HepG2 (cell line): ENCODE measurements around the gene TPM1. TPM values are rescaled to one million over a fixed set of nuclear protein-coding genes. Genes with fewer than 3 reads are reported as not detected.

ENCODE experiments used
- BCLAF1 ChIP-seq: fragments of 450-650 bp; IDR thresholded peaks from 2 replicates; pipeline ENCODE4 v1.6.1; 2017; ENCODE audit warnings: mild to moderate bottlenecking
- CHCHD3 ChIP-seq: sonication (generic); formaldehyde crosslinking; IDR thresholded peaks from 2 replicates; pipeline ENCODE4 v1.8.0; 2022; ENCODE audit warnings: mild to moderate bottlenecking, missing genetic modification reagents, moderate library complexity
- MLXIP ChIP-seq: sonication (generic); formaldehyde crosslinking; IDR thresholded peaks from 2 replicates; pipeline ENCODE4 v1.9.0; 2021; ENCODE audit warnings: missing genetic modification reagents, borderline replicate concordance
- REXO4 ChIP-seq: sonication (generic); formaldehyde crosslinking; IDR thresholded peaks from 2 replicates; pipeline ENCODE4 v1.8.0; 2022; ENCODE audit warnings: missing genetic modification reagents, mild to moderate bottlenecking, borderline replicate concordance
- RNF2 ChIP-seq: fragments of 450-650 bp; conservative IDR thresholded peaks from 2 replicates; pipeline ENCODE4 v1.6.1; 2016; ENCODE audit warnings: low read depth
- SMARCC2 ChIP-seq: fragments of 450-650 bp; IDR thresholded peaks from 2 replicates; pipeline ENCODE4 v1.6.1; 2017; ENCODE audit warnings: antibody characterized with exemption, mild to moderate bottlenecking
- SUZ12 ChIP-seq: fragments of 150-350 bp; IDR thresholded peaks from 2 replicates; pipeline ENCODE4 v1.6.1; 2014; ENCODE audit warnings: low read depth, low read length
- TAF15 ChIP-seq: fragments of 200-400 bp; formaldehyde crosslinking; IDR thresholded peaks from one replicate; pipeline ENCODE4 v1.6.1; 2018; ENCODE audit warnings: mild to moderate bottlenecking, low read depth, low read length; ENCODE audit not compliant: poor library complexity, severe bottlenecking
- ZBTB8A ChIP-seq: sonication (generic); formaldehyde crosslinking; IDR thresholded peaks from 2 replicates; pipeline ENCODE4 v1.4.0; 2020; ENCODE audit warnings: mild to moderate bottlenecking, low read depth, missing genetic modification reagents, borderline replicate concordance
- ZC3H13 ChIP-seq: sonication (generic); formaldehyde crosslinking; IDR thresholded peaks from 2 replicates; pipeline ENCODE4 v1.8.1; 2023; ENCODE audit warnings: mild to moderate bottlenecking, missing genetic modification reagents, moderate library complexity
- ZFP36L2 ChIP-seq: sonication (generic); formaldehyde crosslinking; IDR thresholded peaks from 2 replicates; pipeline ENCODE4 v1.4.0; 2020; ENCODE audit warnings: missing genetic modification reagents
- ZFP37 ChIP-seq: sonication (generic); formaldehyde crosslinking; IDR thresholded peaks from 2 replicates; pipeline ENCODE4 v1.4.0; 2020; ENCODE audit warnings: missing genetic modification reagents, borderline replicate concordance
- ZNF230 ChIP-seq: sonication (generic); formaldehyde crosslinking; IDR thresholded peaks from 2 replicates; pipeline ENCODE4 v1.4.0; 2020; ENCODE audit warnings: mild to moderate bottlenecking, missing genetic modification reagents
- ZNF367 ChIP-seq: sonication (generic); formaldehyde crosslinking; IDR thresholded peaks from 2 replicates; pipeline ENCODE4 v1.4.0; 2020; ENCODE audit warnings: missing genetic modification reagents, borderline replicate concordance
- ZNF607 ChIP-seq: sonication (generic); formaldehyde crosslinking; IDR thresholded peaks from 2 replicates; pipeline ENCODE4 v1.5.1; 2020; ENCODE audit warnings: missing genetic modification reagents, mild to moderate bottlenecking, borderline replicate concordance
- polyA plus RNA-seq, 8 experiments: library from polyadenylated mRNA; depleted of rRNA in 3 of 8; stranded (reverse) in 7 of 8; unstranded in 1 of 8; fragments of >200 nt; fragmentation: Illumina TruSeq in 4 of 8; extraction: Trizol in 4 of 8; gene quantifications; 2 replicates each; pipeline versions ENCODE4 v1.2.1 to v1.2.3, GENCODE V29; 2011 to 2016; ENCODE audit warnings: low read depth in 4 of 8, missing spikeins in 1 of 8, mixed read lengths in 1 of 8; ENCODE audit not compliant: insufficient read depth in 1 of 8
- total RNA-seq, 5 experiments: library from RNA; depleted of rRNA; stranded (reverse); fragments of >200 nt; fragmentation: Illumina TruSeq; extraction: Trizol; gene quantifications; 2 replicates each; pipeline ENCODE4 v1.2.3, GENCODE V29; 2016; ENCODE audit warnings: low read depth in 1 of 5
- TF ChIP-seq, protein P1 (sequence below): sonication (generic); formaldehyde crosslinking; IDR thresholded peaks from 2 replicates; pipeline ENCODE4 v1.5.0; 2020; ENCODE audit warnings: mild to moderate bottlenecking, missing genetic modification reagents
- TF ChIP-seq, protein P2 (sequence below): sonication (generic); formaldehyde crosslinking; conservative IDR thresholded peaks from 2 replicates; pipeline ENCODE4 v1.8.1; 2023; ENCODE audit warnings: missing genetic modification reagents
- TF ChIP-seq, protein P3 (sequence below): sonication (generic); formaldehyde crosslinking; IDR thresholded peaks from 2 replicates; pipeline ENCODE4 v1.4.0; 2020; ENCODE audit warnings: missing genetic modification reagents, low read depth, mild to moderate bottlenecking, borderline replicate concordance

The TPM1 gene
- total and polyA plus RNA-seq, 2 of the 13 experiments (the other 11 are each of a cell fraction or from before 2014, with no cell fraction given): 98.9 to 109 TPM

- TF ChIP-seq BCLAF1: no peak
- TF ChIP-seq ZNF230 (CRISPR knock-in tag): 0 out of 2 replicates have a peak, but pooled peaks have one; percentile 69
- no peak for TF ChIP-seq TAF15
- TF ChIP-seq ZFP36L2 (CRISPR knock-in tag): no peak
- TF ChIP-seq REXO4: no peak
- no peak for TF ChIP-seq ZBTB8A (CRISPR knock-in tag)
- TF ChIP-seq RNF2: no peak
- TF ChIP-seq, protein P1, sequence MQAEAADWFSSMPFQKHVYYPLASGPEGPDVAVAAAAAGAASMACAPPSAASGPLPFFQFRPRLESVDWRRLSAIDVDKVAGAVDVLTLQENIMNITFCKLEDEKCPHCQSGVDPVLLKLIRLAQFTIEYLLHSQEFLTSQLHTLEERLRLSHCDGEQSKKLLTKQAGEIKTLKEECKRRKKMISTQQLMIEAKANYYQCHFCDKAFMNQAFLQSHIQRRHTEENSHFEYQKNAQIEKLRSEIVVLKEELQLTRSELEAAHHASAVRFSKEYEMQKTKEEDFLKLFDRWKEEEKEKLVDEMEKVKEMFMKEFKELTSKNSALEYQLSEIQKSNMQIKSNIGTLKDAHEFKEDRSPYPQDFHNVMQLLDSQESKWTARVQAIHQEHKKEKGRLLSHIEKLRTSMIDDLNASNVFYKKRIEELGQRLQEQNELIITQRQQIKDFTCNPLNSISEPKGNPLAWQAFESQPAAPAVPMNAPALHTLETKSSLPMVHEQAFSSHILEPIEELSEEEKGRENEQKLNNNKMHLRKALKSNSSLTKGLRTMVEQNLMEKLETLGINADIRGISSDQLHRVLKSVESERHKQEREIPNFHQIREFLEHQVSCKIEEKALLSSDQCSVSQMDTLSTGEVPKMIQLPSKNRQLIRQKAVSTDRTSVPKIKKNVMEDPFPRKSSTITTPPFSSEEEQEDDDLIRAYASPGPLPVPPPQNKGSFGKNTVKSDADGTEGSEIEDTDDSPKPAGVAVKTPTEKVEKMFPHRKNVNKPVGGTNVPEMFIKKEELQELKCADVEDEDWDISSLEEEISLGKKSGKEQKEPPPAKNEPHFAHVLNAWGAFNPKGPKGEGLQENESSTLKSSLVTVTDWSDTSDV (CRISPR knock-in tag): no peak
- no peak for TF ChIP-seq ZNF607
- TF ChIP-seq ZC3H13 (CRISPR knock-in tag): no peak
- TF ChIP-seq SUZ12: no peak
- TF ChIP-seq ZFP37: no peak
- no peak for TF ChIP-seq MLXIP (CRISPR knock-in tag)
- TF ChIP-seq SMARCC2: peak; percentile 90; the same call in 1 of the 2 replicates
- TF ChIP-seq, protein P2, sequence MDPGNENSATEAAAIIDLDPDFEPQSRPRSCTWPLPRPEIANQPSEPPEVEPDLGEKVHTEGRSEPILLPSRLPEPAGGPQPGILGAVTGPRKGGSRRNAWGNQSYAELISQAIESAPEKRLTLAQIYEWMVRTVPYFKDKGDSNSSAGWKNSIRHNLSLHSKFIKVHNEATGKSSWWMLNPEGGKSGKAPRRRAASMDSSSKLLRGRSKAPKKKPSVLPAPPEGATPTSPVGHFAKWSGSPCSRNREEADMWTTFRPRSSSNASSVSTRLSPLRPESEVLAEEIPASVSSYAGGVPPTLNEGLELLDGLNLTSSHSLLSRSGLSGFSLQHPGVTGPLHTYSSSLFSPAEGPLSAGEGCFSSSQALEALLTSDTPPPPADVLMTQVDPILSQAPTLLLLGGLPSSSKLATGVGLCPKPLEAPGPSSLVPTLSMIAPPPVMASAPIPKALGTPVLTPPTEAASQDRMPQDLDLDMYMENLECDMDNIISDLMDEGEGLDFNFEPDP (CRISPR knock-in tag): no peak
- no peak for TF ChIP-seq ZNF367 (CRISPR knock-in tag)
- TF ChIP-seq, protein P3, sequence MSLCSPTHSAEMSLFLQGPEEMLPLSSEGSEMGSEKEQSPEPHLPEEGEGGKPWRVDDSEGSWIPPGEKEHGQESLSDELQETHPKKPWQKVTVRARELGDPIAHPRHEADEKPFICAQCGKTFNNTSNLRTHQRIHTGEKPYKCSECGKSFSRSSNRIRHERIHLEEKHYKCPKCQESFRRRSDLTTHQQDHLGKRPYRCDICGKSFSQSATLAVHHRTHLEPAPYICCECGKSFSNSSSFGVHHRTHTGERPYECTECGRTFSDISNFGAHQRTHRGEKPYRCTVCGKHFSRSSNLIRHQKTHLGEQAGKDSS (CRISPR knock-in tag): no peak; the same call in 1 of the 2 replicates
- TF ChIP-seq CHCHD3 (CRISPR knock-in tag): no peak
These were observed 31.4 kb upstream of the TPM1 start (continued) for GRCh38 chr15:63010920-63011693.
